NCI-H1436 treated with DMSO at 0.1 percent for 48 hours (cell line): ENCODE measurements around the gene CACNA1I.

Source experiments
- DNase-seq: peaks from one replicate; lab custom pipeline; 2025; lab: John Stamatoyannopoulos, UW

The CACNA1I gene

DNA sequence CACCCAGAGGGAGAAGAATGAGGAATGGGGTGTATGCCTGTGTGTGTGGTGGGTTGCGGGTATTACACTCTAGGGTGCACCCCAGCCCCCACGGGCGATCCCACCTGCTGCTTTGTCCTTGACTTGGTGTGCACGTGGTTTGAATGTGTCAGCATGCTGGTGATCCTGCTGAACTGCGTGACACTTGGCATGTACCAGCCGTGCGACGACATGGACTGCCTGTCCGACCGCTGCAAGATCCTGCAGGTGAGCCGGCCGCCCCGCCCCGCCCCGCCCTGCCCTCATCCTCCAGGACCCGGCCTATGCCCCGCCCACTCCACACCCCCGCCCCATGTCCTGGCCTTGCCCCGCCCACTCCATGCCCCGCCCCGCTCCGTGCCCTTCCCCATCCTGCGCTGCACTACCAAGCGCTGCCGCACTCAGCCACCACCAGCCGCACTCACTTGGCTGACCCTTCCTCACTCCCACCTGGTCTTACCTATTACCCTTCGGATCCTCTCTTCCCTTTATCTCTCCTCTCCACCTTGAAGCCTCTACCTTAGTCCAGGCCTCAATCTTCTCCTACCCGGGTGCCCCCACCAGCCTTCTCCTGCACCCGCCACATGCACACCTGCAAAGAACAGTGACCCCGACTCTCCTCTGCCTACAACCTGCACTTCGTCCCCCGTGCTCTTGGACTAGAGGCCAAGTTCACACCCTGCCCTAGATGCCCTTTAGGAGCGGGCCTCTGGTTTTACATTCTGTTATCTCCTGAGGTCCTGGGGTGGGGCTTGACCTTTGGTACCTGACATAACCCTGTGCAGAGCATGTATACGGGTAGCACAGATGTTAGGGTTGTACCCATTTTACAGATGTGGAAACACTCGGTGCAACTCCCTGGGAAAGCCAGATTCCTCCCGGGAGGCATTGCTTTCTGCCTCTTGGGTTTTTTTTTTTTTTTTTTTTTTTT lies 27.7 kb downstream of the CACNA1I start:
- DNase-seq, result no peak

DNA sequence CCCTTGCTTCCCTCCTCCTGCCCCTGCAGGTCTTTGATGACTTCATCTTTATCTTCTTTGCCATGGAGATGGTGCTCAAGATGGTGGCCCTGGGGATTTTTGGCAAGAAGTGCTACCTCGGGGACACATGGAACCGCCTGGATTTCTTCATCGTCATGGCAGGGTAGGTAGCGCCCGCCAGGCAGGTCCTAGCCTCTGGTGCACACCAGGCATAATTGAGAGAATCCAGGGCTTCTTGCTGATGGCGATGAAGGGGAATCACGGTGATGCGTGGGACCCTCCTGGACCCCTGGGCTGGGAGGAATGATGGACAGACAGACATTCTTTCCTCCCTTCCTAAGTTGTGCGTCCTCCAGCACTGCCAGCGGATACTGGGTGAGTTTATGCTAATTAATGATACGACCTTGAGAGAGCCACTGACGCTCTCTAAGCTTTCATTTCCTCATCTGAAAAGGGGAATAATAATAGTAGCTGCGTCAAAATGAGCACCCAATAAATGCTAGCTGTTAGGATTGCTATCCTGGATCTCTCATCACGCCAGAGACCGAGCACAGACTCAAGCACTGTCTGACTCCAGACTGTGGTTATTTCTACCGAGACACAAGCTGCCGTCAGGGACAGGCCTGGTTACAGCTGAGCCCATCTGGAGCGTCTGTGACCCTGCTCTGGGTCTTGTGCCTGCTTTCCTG lies 30.1 kb downstream of the CACNA1I start:
- no peak for DNase-seq

DNA sequence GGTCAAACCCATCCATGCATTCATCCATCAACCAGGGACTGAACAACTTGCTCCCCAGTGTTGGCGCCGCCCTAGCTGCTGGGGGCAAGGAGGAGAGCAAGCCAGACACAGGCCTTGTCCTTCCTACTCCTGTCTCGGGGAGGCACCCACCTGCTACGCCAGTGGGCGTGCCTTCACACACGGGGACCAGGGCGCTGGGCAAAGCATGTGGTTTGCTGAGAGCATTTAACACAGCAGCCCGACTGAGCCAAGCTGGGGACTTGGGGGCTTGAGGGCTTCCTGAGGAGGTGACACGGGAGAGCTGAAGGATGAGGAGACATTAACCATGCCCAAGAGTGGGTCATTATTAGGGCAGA lies 30.6 kb downstream of the CACNA1I start:
- DNase-seq, result no peak

DNA sequence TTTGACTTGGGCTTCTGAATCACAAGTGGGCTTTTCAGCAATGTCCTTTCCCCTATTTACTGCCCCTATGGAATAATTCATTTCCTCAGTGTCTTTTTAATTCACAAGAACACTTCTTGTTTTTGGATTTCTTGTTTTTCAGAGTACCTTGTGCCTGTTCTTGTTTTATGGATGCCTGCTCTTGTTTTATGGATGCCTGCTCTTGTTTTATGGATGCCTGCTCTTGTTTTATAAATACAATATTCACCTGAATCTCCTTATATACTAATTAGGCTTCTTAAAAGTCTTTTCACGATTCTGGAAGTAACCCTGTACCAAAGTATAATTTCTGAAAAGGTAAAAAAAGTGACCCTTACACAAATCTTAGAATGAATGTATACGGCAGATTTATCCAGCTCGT lies 32.8 kb downstream of the CACNA1I start:
- no peak for DNase-seq

DNA sequence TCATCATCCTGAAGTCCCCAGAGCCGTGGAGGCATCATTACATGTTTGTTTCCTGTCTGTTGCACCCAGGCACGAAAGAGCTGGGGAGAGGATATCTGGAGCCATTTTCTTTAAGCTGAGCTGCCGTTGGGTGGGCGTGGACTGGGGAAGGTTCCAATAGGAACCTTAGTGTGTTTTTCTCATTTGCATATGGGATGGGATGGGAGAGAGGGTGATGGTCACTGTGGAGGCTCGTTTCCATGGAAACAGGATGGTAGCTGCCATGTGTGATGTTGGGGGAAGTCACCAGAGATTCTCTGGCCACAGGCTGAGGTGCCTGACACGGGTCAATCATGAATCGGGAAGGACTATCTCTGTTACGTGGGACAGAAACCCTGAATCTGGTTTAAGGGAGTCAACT lies 39.7 kb downstream of the CACNA1I start:
- no peak for DNase-seq

DNA sequence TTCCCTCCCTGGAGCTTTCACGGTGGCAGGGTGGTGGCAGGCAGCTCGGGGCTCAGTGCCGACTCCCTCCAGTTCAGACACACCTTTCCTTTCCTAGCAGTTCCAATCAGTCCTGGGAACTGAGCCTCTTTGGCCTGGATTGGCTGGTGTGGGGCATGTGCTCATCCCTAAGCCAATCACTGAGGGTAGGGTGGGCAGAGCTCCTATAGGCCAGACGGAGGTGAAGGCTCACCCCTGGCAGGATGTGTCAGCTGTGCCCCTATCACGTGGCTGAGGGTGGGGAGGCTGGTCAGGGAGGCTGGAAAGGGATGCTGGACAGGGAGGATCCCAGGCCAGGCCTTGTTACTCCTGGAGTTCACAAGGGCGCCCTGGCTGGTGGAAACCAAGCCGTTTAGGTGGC lies 40.2 kb downstream of the CACNA1I start:
- DNase-seq, result no peak

DNA sequence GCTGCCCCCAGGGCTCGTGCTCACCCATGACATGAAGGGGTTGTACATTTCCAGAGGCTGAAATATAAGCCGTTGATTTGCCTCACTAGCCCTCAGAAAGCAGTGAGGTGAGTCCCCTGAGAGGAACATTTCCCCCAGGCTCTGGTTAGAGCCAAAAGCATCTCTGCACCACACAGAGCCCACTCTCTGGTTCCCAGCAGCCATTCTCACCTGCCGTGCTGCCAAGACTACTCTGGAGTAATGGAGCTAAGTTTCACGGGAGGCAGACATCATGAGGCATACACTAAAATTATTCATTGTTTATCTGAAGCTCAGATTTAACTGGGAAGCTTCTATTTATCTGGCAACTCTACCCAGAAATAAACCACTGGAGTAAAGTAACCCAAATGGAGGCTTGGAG lies 40.8 kb downstream of the CACNA1I start:
- no peak for DNase-seq

DNA sequence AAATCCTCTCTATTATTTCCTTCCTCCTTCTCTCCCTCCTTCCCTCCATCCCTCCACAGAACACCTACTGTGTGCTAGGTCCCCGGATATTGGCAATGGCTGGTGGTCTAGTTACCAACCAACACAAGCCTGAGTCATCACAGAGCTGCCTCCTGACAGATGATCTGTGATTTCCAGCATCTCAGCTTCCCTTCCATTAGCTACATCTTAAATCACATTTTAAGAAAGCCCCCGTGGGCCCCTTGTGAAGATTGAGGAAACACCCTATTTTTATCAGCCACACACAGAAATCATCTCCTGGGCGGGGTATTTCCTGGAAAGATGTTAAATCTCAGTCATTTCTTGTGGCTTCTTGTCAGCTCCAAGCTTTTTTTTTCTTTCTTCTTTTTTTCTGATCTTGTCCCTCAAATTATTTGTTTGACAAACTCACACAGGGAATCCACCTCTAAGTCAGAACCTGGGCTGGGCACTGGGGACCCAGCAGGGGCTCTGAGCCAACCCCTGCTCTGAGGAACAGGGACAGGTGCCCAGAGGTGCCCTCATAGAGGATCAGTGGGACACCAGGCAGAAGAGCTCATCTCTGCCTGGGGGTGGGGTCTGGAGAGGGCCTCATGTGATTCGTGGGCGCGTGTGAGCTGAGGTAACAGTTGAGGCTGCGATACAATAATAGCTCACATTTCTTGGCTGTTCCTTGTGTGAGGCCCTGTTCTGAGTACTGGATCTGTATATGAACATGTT lies 42.4 kb downstream of the CACNA1I start:
- DNase-seq, result no peak

DNA sequence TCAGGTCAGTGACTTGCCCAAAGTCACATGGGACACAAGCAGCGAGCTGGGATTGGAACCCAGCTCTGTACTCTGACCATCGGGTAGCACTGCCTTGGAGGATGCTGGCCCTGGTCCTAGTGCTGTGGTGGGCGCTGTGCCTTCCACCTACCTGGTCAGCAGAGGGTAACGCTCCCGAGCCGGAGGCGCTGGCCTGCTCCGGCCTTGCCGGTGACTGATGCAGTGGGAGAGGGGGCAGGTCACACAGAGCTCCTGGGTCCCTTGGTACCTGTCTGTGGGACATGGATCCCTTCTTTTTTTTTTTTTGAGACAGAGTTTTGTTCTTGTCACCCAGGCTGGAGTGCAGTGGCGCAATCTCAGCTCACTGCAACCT lies 43.0 kb downstream of the CACNA1I start:
- no peak for DNase-seq

DNA sequence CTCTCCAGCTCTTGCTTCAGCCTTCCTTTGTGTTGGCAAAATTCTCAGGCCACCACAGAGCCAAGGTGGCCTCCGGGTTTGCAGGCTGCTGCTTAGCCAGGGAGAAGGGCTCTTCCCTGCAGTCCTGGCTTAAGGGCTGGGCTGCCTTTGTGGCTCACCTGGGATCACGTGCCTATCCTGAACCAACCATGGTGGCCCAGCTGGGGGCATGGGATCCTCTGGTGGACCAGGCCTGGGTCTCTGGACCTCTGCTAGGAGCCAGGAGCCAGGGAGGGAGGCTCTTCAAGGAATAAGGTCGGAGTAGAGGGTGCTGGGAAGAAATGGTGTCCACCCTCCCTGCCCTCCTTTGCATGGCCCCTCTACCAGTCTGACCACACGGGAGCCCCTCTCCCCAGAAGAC lies 43.9 kb downstream of the CACNA1I start:
- DNase-seq, result no peak

DNA sequence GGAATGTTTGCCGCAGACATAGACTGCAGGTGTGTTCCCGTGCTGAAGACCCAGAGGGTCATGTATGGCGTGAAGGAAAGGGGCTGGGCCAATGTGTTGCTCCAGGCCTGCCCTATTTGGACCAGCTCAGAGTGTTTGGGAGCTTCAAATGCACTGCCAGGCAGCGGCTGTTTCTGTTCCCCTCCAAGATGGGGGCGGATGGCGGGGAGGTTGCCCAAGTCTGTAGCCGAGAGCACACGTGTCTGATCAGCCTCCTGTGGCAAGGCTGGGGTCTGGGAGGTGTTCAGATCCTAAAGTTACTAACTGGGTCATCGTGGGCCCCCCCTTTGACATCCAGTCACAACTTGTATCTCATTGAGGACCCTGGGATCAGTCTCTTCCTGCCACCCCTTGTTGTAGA lies 45.5 kb downstream of the CACNA1I start:
- no peak for DNase-seq

DNA sequence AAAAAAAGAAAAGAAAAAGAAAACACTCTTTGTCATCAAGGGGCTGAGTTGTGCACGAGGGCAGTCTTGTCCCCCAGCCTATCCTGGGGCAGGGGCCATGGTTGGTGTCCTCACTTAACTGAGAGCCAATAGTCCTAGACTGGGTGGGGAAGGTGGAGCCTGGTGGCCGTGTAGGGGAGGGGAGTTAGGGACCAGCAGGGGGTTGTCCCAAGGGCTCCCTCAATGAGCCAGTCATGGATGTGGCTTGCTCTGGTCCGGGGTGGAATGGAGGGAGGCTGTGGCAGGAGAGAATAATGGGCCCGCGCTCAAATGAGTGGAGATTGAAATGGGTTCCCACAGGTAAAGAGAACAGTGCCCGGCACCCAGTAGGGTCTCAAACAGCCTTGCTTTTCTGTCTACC lies 46.2 kb downstream of the CACNA1I start:
- no peak for DNase-seq

DNA sequence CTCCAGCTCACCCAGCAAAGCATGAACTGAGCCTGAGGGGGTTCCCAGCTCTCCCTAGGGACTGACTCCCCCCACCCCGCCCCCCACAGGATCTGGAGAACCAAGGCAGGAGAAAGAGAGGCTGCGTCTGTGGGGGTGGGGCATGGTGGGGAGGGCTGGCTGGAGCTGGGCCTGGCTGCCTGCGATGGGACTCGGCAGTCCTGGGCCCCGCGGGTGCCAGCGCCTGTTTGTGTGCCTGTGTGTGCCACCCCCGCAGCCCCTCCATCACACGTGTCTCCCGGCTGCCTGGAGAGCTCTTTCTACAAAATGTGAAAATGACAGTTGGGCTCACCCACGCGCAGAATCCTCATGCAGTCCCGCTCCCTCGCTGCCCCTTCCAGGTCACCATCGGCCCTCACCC lies 46.8 kb downstream of the CACNA1I start:
- DNase-seq, result no peak

DNA sequence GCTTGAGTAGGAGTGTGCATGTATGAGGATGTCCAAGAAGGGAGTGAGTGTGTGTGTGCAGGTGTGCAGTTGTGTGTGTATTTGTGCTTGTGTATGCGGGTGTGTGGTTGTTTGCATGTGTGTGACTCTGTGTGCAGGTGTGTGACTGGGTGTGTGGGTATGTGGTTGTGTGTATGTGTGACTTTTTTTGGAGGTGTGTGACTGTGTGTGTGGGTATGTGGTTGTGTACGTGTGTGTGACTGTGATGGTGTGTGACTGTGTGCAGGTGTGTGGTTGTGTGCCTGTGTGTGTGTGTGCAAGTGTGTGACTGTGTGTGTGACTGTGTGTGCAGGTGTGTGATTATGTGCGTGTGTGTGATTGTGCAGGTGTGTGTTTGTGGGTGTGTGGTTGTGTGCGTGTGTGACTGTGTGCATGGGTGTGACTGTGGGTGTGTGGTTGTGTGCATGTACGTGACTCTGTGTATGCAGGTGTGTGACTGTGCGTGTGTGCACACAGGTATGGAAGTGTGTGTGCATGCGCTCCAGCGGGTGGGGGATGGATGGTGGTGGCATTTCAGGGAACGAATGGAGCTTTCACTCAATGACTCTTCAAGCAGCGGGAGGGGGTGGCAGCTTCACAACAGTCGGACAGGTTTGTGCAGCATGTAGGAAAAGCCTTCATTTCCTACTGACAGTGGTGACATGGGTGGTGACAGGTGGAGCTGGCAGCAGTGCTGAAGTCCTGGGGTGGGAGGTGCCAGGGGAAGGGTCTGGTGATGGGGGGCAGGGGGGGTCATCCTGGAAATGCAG lies 47.6 kb downstream of the CACNA1I start:
- no peak for DNase-seq

DNA sequence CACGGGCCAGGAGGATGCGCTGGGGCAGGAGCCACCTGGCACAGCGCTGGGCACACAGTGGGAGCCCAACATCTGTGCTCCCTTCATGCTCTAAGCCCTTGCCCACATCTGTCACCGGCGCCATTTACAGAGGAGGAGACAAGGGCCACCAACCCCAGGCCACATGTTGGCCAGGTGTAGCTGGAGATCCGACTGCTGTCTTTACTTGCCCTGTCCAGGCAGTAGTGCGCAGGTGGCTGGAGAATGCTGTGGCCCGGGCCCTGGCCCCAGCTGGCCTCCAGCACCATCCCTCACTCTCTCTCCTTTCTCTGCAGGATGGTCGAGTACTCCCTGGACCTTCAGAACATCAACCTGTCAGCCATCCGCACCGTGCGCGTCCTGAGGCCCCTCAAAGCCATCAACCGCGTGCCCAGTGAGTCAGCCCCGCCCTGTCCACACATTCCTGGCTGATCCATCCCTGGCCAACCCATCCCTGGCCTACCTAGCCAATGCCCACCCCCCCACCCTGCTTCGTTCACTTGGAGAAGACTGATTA lies 48.5 kb downstream of the CACNA1I start:
- no peak for DNase-seq

DNA sequence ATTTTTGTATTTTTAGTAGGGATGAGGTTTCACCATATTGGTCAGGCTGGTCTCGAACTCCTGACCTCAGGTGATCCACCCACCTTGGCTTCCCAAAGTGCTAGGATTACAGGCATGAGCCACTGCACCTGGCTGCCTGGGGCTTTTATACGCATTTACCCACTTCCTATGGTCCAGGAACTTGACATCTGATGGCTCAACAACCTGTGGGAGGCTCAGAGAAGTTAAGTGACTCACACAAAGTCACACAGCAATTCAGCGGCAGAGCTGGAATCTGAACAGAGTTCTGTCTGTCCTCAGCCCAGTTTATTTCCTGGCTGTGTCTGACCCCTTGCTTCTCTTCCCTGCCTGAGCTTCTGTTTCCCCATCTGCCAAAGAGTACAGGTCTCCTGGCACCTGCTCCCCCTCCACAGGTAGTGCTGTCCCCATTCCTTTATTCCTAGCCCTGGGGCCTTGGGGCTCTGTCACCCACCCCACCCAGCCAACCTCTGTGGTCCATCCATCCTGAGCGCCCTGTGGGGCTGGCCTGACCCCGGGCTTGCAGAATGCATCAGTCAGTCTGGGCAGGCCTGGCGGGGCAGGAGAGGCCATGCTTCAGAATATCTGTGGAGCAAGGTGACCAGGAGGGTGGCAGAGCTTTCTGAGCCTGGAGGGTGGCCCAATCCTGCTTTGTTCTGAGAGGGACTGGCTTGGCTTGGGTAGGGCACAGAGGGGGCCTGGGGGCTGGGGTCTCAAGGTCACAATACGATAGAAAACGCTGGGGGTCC lies 50.6 kb downstream of the CACNA1I start:
- no peak for DNase-seq

DNA sequence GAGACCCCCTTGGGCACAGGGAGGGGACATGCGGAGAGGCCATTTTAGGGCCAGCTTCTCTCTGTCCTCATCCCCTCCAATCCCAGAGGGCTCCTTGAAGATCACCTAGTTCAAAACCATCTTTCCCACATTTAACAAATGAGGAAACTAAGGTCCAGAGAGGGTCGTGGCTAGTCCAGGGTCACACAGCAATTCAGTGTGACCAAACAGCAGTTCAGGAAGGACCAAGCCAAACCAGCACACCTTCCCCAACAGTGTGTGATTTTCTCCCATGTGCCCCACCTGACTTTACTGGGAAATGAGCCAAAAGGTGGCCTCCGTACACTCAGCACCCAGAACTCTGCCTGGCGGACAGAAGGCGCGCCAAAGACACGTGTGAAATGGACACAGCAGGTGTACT lies 51.3 kb downstream of the CACNA1I start:
- no peak for DNase-seq

DNA sequence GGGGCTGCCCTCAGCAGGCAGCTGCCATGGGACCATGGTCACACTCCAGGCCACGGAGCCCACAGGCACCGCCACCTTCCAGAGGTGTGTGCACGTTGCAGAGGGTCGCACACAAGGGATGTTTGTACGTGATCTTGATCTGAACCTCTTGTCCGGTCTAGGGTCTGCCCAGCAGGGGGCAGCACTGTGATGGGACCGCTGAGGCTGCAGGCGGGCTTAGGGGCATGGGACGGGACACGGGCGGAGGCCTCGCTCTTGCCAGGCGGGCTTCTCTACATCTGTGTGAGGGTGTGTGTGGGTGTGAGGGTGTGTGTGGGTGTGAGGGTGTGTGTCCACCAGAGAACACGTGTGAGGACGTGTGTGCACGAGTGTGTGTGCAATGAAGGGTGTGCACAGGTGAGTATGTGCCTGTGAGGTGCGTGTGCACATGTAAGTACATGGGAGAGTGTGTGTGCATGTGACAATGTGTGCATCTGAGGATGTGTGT lies 52.4 kb downstream of the CACNA1I start:
- no peak for DNase-seq

DNA sequence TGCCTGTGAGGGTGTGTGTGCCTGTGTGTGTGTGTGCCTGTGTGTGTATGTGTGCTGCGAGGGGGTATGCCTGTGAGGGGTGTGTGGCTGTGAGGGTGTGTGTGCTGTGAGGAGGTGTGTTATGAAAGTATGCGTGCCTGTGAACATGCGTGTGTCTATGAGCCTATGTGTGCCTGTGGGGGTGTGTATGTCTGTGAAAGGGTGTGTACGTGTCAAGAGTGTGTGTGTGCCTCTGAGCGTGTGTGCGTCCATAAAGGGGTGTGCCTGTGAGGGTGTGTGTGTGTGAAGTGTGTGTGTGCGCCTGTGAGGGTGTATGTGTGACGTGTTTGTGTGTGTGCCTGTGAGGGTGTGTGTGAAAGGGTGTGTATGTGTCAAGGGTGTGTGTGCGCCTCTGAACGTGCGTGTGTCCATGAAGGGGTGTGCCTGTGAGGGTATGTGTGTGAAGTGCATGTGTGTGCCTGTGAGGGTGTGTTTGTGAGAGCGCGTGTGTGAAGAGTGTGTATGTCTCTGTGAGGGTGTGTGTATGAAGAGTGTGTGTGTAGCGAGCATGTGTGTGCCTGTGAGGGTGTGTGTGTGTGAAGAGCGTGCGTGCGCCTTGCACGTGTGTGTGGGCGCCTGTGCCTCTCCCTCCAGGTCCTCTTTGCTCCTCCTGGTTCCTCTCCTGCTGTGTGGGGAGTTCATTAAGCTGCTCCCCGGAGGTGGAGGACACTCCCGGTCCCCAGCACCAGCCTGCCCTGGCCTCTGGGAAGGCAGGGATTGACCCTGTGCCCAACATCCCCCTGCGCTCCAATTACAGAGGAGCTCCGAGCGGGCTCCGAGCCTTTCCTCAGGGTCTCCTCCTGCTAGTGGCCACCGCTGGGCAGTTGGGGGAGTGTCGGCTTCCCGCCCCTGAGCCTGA lies 53.3 kb downstream of the CACNA1I start:
- DNase-seq, result no peak

DNA sequence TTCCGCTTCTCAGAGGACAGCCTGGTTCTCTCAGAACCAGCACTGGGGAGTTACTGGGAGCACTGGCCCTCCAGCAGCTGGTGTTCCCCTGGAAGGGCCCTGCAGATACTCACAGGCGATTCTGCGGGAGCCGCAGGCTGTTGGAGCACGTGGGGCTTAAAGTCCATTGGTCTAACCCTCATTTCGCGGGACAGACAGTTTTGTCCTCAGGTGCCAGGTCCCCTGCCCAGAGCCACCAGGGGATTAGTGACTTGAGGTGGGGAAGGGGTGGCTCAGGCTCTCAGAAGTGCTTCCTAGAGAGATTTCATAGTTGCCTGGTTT lies 53.9 kb downstream of the CACNA1I start:
- DNase-seq, result no peak
